OCI-LY3 (cell line): Measurements from ENCODE around the gene CLEC16A.

Experiments
- H2AFZ ChIP-seq: fragments of 200-600, 300-600 bp; shearing (Covaris generic); 2 replicates; pipeline ENCODE4 v1.6.0; 2014; ENCODE audit warnings: antibody characterized with exemption, low read depth, low read length
- H3K27ac ChIP-seq: fragments of 200-600, 300-600 bp; sonication (generic); 2 replicates; pipeline ENCODE4 v1.5.1; 2014; ENCODE audit warnings: mild to moderate bottlenecking, low read length, moderate library complexity, mixed read lengths
- H3K27me3 ChIP-seq: fragments of 200-600, 300-600 bp; sonication (generic); 2 replicates; pipeline ENCODE4 v1.6.1; 2014; ENCODE audit warnings: low read depth, low read length, mixed read lengths
- H3K36me3 ChIP-seq: fragments of 200-600, 300-600 bp; sonication (generic); replicated peaks from 2 replicates; pipeline ENCODE3; 2014; ENCODE audit warnings: low read depth, low read length, mixed read lengths
- H3K4me1 ChIP-seq: fragments of 300-600, 200-600 bp; sonication (generic); 2 replicates; pipeline ENCODE4 v1.6.1; 2014; ENCODE audit warnings: low read length, mixed read lengths
- H3K4me2 ChIP-seq: fragments of 200-600, 300-600 bp; sonication (generic); 2 replicates; pipeline ENCODE4 v1.6.1; 2014; ENCODE audit warnings: low read length, mixed read lengths
- H3K4me3 ChIP-seq: fragments of 300-600, 200-600 bp; sonication (generic); 2 replicates; pipeline ENCODE4 v1.5.1; 2014; ENCODE audit warnings: antibody characterized with exemption, mild to moderate bottlenecking, low read length, moderate library complexity
- H3K79me2 ChIP-seq: fragments of 300-600, 200-600 bp; shearing (Covaris generic); 2 replicates; pipeline ENCODE4 v1.6.1; 2014; ENCODE audit warnings: mild to moderate bottlenecking, low read length, mixed read lengths
- H3K9ac ChIP-seq: fragments of 300-600, 200-600 bp; shearing (Covaris generic); 2 replicates; pipeline ENCODE4 v1.6.0; 2014; ENCODE audit warnings: mild to moderate bottlenecking, low read length, moderate library complexity
- H3K9me3 ChIP-seq: fragments of 200-600, 300-600 bp; shearing (Covaris generic); 2 replicates; pipeline ENCODE4 v1.6.1; 2014; ENCODE audit warnings: low read length, mixed read lengths; ENCODE audit not compliant: insufficient read depth
- H4K20me1 ChIP-seq: fragments of 200-600, 300-600 bp; sonication (generic); 2 replicates; pipeline ENCODE4 v1.6.1; 2016; ENCODE audit warnings: low read length, mixed read lengths; ENCODE audit not compliant: insufficient read depth
- CTCF ChIP-seq: fragments of 200-600, 300-600 bp; sonication (generic); IDR thresholded peaks from 2 replicates; pipeline ENCODE4 v1.5.1; 2014; ENCODE audit warnings: antibody characterized with exemption, low read length, low read depth
- EZH2phosphoT487 ChIP-seq: fragments of 200-600 bp; shearing (Covaris generic); IDR thresholded peaks from 2 replicates; pipeline ENCODE4 v1.6.1; 2018; ENCODE audit warnings: antibody characterized with exemption, mixed run types, low read depth

The CLEC16A gene

GRCh38 chr16:10978124-10978523, 33.8 kb downstream of the CLEC16A start:
- Histone ChIP-seq H3K4me2 (no peak overlapping the region), H3K4me1 (peaks cover 46% of the 10 kb centered on the region), H3K79me2 (no peaks in the 10 kb centered on the region), H3K27ac (no peak overlapping the region), H3K9ac (no peak overlapping the region), H2AFZ (no peak overlapping the region), H3K9me3 (no peaks in the 10 kb centered on the region), H4K20me1 (no peaks in the 10 kb centered on the region), H3K4me3 (no peak overlapping the region), H3K27me3 (no peaks in the 10 kb centered on the region), H3K36me3 (peaks cover 26% of the 10 kb centered on the region)
- TF ChIP-seq CTCF (no peak), EZH2phosphoT487 (no peak)

GRCh38 chr16:10978871-10979446, 34.6 kb downstream of the CLEC16A start:
- Histone ChIP-seq H3K4me3 (no peak overlapping the region), H3K79me2 (no peaks in the 10 kb centered on the region), H3K9me3 (no peaks in the 10 kb centered on the region), H3K36me3 (peaks cover 24% of the 10 kb centered on the region), H3K27me3 (no peaks in the 10 kb centered on the region), H3K27ac (peak overlapping the region; percentile 92; the same call in 1 of the 2 replicates), H3K4me1 (peaks cover 55% of the 10 kb centered on the region), H3K9ac (peak overlapping the region; percentile 70; the same call in 1 of the 2 replicates), H4K20me1 (no peaks in the 10 kb centered on the region), H3K4me2 (peak overlapping the region; percentile 84; the same call in 1 of the 2 replicates), H2AFZ (no peak overlapping the region)
- TF ChIP-seq EZH2phosphoT487 (no peak), CTCF (no peak)

- Histone ChIP-seq H3K4me2 (peak overlapping the region; percentile 84), H4K20me1 (no peaks in the 10 kb centered on the region), H3K4me3 (peak overlapping the region; percentile 47), H3K9ac (peak overlapping the region; percentile 70), H3K4me1 (peaks cover 64% of the 10 kb centered on the region), H3K9me3 (no peaks in the 10 kb centered on the region), H3K27ac (peak overlapping the region; percentile 92), H3K79me2 (no peaks in the 10 kb centered on the region), H3K36me3 (peaks cover 20% of the 10 kb centered on the region), H3K27me3 (no peaks in the 10 kb centered on the region), H2AFZ (no peak overlapping the region; the same call in 1 of the 2 replicates)
- TF ChIP-seq EZH2phosphoT487 (no peak), CTCF (no peak)
Observed at GRCh38 chr16:10979717-10980601, 35.6 kb downstream of the CLEC16A start.

GRCh38 chr16:10980813-10981212, 36.4 kb downstream of the CLEC16A start:
- no peaks in the 10 kb centered on the region for H4K20me1 ChIP-seq
- H2AFZ ChIP-seq: no peak overlapping the region
- no peaks in the 10 kb centered on the region for H3K9me3 ChIP-seq
- peak overlapping the region; percentile 84 for H3K4me2 ChIP-seq
- H3K79me2 ChIP-seq: no peaks in the 10 kb centered on the region
- peaks cover 68% of the 10 kb centered on the region for H3K4me1 ChIP-seq
- TF ChIP-seq CTCF: no peak
- TF ChIP-seq EZH2phosphoT487: no peak
- peak overlapping the region; percentile 92 for H3K27ac ChIP-seq
- H3K9ac ChIP-seq: peak overlapping the region; percentile 70
- H3K4me3 ChIP-seq: peak overlapping the region; percentile 33
- no peaks in the 10 kb centered on the region for H3K27me3 ChIP-seq
- H3K36me3 ChIP-seq: peaks cover 20% of the 10 kb centered on the region
